Kidney (tissue), 14 donors: Measurements from ENCODE around the gene CACNA1H. TPM values are rescaled to one million over a fixed set of nuclear protein-coding genes. Genes with fewer than 3 reads are reported as not detected.

Experiments
- DNase-seq, 5 donors: peaks; one replicate each; pipeline ENCODE4 v3.0.0-alpha.2; 2013 to 2020
- FAIRE-seq: peaks from 2 replicates; lab custom pipeline; 2012; peaks lifted over from hg19 to GRCh38; lab: Jason Lieb, UNC
- H3K27ac ChIP-seq, 2 donors: one replicate each; pipeline ENCODE4 v1.7.0; 2013; ENCODE audit warnings: low read depth in 2 of 2, low read length in 2 of 2, inconsistent platforms in 1 of 2
- H3K27me3 ChIP-seq: one replicate; pipeline ENCODE4 v1.7.1; 2013; ENCODE audit warnings: low read length, inconsistent platforms; ENCODE audit not compliant: control insufficient read depth, insufficient read depth
- H3K36me3 ChIP-seq, 3 donors: one replicate each; pipeline versions ENCODE4 v1.7.0 to v1.7.1; 2013; ENCODE audit warnings: low read length in 3 of 3, control low read depth in 1 of 3, inconsistent platforms in 1 of 3; ENCODE audit not compliant: insufficient read depth in 3 of 3, control insufficient read depth in 2 of 3
- H3K4me1 ChIP-seq, 3 donors: one replicate each; pipeline versions ENCODE4 v1.7.0 to v1.7.1; 2013; ENCODE audit warnings: low read length in 3 of 3, inconsistent platforms in 1 of 3, low read depth in 1 of 3; ENCODE audit not compliant: control insufficient read depth in 2 of 3, insufficient read depth in 2 of 3
- H3K4me3 ChIP-seq, 3 donors: one replicate each; pipeline versions ENCODE4 v1.7.0 to v1.8.1; 2013; ENCODE audit warnings: low read length in 3 of 3, control low read depth in 1 of 3, inconsistent platforms in 1 of 3
- H3K9ac ChIP-seq, 3 donors: one replicate each; pipeline versions ENCODE4 v1.7.0 to v1.7.1; 2013; ENCODE audit warnings: low read length in 3 of 3, control low read depth in 1 of 3, inconsistent platforms in 1 of 3
- H3K9me3 ChIP-seq, 3 donors: one replicate each; pipeline versions ENCODE4 v1.7.0 to v1.7.1; 2013; ENCODE audit warnings: low read length in 3 of 3, control low read depth in 1 of 3, inconsistent platforms in 1 of 3; ENCODE audit not compliant: control insufficient read depth in 2 of 3, insufficient read depth in 1 of 3
- CTCF ChIP-seq: IDR thresholded peaks from 3 replicates; pipeline ENCODE4 v1.5.1; 2012; ENCODE audit warnings: mild to moderate bottlenecking, moderate library complexity, borderline replicate concordance; ENCODE audit not compliant: insufficient read depth; ENCODE audit errors: extremely low read depth
- intact Hi-C: fragments of 100-400 bp; cut with DNase I; formaldehyde crosslinking; loops from one replicate; pipeline ENCODE4 v1.11.1; 2022
- polyA plus RNA-seq: library from polyadenylated mRNA; stranded (reverse); fragments of 350-450 nt; fragmentation: Illumina TruSeq; extraction: RNeasy Lipid Tissue Mini Kit (QIAGEN cat#74804); gene quantifications from one replicate; pipeline ENCODE4 v1.2.3, GENCODE V29; 2014; ENCODE audit warnings: low read depth, low replicate concordance; ENCODE audit not compliant: insufficient read depth
- total RNA-seq: library from RNA; stranded (reverse); fragmentation: NEBNext Ultra II Directional; extraction: Animal tissue kit (Norgen Biotek cat#: 25700); gene quantifications from one replicate; pipeline ENCODE4 v1.2.1, GENCODE V29; 2021
- donor health status: control.
- donor health status: control.
- donor health status: control.
- donor health status: control.
- donor health status: control.
- donor health status: DM: yes; HTN: yes; CAD: no.
- donor health status: Normal renal cell carcinoma (clear cell type).

Gene CACNA1H
- total and polyA plus RNA-seq, 2 donors from 2014 or later, result 6.4 to 20.6 TPM

DNA sequence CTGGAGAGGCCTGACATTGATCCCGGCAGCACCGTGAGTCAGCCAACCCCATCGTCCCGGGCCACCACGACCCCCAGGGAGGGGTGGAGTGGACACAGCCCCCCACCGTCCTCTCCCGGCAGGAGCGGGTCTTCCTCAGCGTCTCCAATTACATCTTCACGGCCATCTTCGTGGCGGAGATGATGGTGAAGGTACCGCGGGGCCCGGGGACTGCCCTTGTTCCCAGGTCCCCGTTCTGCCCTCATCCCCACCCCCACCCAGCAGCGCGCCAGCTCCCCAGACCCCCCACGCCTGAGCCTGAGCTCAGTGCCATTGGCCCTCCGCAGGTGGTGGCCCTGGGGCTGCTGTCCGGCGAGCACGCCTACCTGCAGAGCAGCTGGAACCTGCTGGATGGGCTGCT is 57.6 kb downstream of the CACNA1H start:
- Histone ChIP-seq H3K9ac (no peak overlapping the region), H3K9me3 (no peaks in the 10 kb centered on the region), H3K4me1 (no peaks in the 10 kb centered on the region), H3K27ac (no peak overlapping the region), H3K36me3 (no peaks in the 10 kb centered on the region), H3K4me3 (no peak overlapping the region), H3K27me3 (no peaks in the 10 kb centered on the region)
- no peak for DNase-seq
- FAIRE-seq, result no peak
- intact Hi-C loops, result no loop called here
- no peak for TF ChIP-seq CTCF

DNA sequence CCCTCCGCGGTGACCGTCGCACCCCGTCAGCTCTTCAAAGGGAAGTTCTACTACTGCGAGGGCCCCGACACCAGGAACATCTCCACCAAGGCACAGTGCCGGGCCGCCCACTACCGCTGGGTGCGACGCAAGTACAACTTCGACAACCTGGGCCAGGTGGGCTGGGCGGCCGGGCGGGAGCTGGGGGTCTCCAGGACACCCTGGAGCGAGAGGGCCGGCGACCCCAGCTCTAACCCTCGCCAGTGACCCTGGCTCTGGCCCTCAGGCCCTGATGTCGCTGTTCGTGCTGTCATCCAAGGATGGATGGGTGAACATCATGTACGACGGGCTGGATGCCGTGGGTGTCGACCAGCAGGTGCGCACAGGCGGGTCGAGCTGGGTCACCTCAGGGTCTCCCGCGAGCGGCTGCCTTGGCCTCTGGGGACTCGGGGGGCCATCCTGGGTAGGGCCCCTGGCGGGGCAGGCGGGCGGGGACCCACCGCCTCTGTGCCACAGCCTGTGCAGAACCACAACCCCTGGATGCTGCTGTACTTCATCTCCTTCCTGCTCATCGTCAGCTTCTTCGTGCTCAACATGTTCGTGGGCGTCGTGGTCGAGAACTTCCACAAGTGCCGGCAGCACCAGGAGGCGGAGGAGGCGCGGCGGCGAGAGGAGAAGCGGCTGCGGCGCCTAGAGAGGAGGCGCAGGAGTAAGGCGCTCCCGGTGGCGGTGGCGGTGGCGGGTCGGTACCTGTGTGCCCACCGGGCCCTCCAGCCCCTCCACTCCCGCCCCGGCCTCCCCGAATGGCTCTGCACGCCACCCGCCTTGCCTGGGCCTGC is 58.8 kb downstream of the CACNA1H start:
- H3K4me1 ChIP-seq, result no peaks in the 10 kb centered on the region
- H3K4me3 ChIP-seq, result no peak overlapping the region
- no peak overlapping the region for H3K27ac ChIP-seq
- H3K9me3 ChIP-seq, result no peaks in the 10 kb centered on the region
- no peak for TF ChIP-seq CTCF
- DNase-seq, result no peak
- H3K36me3 ChIP-seq, result no peaks in the 10 kb centered on the region
- no peak overlapping the region for H3K9ac ChIP-seq
- no peaks in the 10 kb centered on the region for H3K27me3 ChIP-seq
- no peak for FAIRE-seq
- intact Hi-C loops, result no loop called here

DNA sequence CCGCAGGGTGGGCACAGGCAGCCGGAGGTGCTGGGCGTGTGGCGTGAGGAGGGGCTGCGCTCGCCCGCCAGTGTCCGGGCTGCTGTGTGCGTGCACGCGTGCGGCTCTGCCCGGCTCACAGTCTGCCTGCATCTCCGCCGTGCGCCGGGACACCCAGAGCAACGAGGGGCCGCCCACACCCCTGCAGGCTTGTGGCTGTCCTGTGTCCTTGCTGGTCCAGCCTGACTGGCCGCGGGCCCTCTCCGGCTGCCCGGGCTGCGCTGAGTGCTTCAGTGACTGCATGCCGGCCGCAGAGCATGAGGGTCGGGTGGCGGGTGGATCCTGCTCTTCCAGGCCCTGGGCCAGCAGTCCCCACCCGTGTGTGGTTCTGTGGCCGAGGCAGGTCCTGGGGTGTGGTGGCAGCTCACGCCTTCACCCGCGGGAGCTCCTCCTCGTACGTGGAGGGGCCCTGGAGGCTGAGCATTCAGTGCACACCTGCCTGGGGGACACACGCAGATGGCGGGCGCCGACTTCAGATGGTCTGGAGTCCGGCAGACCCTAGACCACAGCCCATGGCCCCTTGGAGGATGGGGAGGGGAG is 59.8 kb downstream of the CACNA1H start:
- Histone ChIP-seq H3K36me3 (peaks cover 0 to 3% (median 0%) of the 10 kb centered on the region in 3 donors), H3K27me3 (no peaks in the 10 kb centered on the region), H3K4me1 (no peaks in the 10 kb centered on the region), H3K9me3 (no peaks in the 10 kb centered on the region), H3K4me3 (no peak overlapping the region), H3K9ac (no peak overlapping the region), H3K27ac (no peak overlapping the region)
- no peak for DNase-seq
- intact Hi-C loops, result no loop called here
- no peak for TF ChIP-seq CTCF
- no peak for FAIRE-seq
